KBM-7 (cell line): Measurements from ENCODE around the gene ATP2B3.

Experiments
- DNase-seq: peaks from one replicate; pipeline ENCODE4 v3.0.0-alpha.2; 2015
- in situ Hi-C: fragments of 300-500 bp; cut with MboI; formaldehyde crosslinking; loops from 2 replicates; pipeline ENCODE4 v1.14.3; 2020; ENCODE audit warnings: low sequenced_read_pairs, low pct_unique_long_range_greater_than_20kb, mixed read lengths

ATP2B3 gene

DNA sequence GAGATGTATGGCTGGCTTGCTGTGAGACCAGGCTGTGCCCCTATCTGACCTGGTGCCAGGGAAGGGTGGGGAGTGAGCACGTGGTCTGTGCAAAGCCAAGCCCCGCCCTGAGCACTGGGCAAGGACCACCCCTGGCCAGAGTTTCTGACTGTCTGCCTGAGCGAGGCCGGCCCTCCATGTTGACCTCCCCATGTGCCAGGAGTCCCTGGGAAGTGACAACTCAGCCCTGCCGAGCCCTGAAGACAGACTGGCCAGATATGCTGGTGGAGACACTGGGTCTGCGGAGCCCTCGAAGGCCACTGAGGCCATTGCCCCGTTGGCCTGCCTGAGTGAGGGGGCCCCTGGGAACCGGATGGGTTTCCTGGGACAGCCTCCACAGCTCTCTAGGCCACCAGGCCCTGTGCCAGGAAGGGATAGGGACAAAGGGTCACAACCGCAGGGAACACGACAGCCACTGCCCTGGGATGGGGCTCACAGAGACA, 29.8 kb upstream of the ATP2B3 start:
- DNase-seq: no peak
- in situ Hi-C loops: no loop called here

DNA sequence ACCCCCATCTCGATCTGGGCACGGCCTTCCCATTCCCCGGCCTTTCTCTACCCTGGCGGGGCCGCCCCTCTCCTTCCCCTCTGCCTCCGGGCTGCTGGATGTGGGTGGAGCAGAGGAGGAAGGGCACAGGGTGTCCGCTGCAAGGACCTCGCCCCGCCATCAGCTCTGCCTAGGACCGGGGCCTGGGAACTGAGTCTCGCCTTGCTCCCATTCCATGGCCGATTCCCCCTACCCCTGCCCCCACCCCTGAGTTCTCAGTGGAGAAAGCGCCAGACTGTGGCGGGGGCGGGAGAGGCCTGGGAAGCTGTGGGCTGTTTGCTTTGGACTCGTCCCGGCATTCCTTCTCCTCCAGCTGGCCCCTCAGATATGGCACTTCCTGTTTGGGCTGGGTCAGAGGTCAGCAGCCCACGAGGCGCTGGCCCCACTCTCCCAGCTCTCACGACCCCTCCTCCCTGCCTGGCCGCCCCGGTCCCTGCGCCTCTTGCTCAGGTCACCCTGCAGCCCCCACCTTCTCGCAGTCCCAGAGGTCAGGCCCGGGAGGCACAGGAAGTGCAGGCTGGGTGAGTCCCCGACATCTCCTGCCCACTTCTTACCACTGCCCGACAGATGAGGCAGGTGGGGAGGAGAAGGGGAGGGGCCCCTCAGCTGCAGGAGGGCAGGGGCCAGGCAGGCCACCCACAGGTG, 29.1 kb upstream of the ATP2B3 start:
- DNase-seq: no peak
- in situ Hi-C loops: no loop called here

GRCh38 chrX:153490217-153490930, 27.1 kb upstream of the ATP2B3 start:
- in situ Hi-C loops: no loop called here
- DNase-seq: no peak

GRCh38 chrX:153491351-153491914, 26.0 kb upstream of the ATP2B3 start:
- DNase-seq: no peak
- in situ Hi-C loops: no loop called here

- peak; percentile 19 for DNase-seq
- in situ Hi-C loops: no loop called here
Observed at GRCh38 chrX:153491918-153492317, 25.5 kb upstream of the ATP2B3 start.

- no peak for DNase-seq
- in situ Hi-C loops: no loop called here
Observed at GRCh38 chrX:153492543-153492942, 24.9 kb upstream of the ATP2B3 start.

- no peak for DNase-seq
- in situ Hi-C loops: no loop called here
Observed at GRCh38 chrX:153493085-153493484, 24.4 kb upstream of the ATP2B3 start.

- no peak for DNase-seq
- in situ Hi-C loops: no loop called here
Observed at GRCh38 chrX:153494061-153494460, 23.4 kb upstream of the ATP2B3 start.

DNA sequence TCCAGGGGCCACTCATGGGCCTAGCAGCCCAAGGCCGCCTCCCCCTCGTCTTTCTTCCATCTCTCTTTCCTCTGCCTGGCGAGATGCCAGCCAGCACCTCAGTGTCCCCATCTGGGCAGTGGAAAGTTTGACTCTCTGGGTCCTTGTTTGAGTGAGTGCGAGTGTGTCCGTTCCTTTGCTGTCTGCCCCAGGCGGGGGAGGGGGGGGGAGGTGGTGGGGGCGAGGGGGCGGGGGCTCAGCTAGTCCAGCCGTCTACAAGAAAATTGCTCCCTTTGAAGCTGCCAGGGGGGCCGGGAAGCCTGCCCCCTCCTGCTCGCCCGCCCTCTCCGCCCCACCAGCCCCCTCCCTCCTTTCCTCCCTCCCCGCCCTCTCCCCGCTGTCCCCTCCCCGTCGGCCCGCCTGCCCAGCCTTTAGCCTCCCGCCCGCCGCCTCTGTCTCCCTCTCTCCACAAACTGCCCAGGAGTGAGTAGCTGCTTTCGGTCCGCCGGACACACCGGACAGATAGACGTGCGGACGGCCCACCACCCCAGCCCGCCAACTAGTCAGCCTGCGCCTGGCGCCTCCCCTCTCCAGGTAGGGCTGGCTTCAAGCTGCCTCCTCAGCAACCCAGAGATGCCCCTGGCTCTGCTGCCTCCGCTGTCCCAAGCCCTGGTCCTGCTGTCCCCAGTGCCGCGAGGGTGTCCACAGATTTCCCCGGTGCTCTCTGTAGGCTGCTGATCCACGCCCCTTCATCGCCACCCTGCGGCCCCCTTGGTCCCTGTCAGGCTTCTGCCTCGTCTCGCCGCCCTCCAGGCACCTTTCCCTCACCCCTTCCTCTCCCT, 22.7 kb upstream of the ATP2B3 start, which contains the start of gene BGN:
TSS of gene BGN (plus strand) at position 440 of the 821 bp plus-strand sequence. CDS start 9,652 bp downstream, outside the sequence.
- DNase-seq: no peak
- in situ Hi-C loops: no loop called here

- in situ Hi-C loops: no loop called here
- no peak for DNase-seq
Observed at GRCh38 chrX:153495362-153495751, 22.1 kb upstream of the ATP2B3 start.

DNA sequence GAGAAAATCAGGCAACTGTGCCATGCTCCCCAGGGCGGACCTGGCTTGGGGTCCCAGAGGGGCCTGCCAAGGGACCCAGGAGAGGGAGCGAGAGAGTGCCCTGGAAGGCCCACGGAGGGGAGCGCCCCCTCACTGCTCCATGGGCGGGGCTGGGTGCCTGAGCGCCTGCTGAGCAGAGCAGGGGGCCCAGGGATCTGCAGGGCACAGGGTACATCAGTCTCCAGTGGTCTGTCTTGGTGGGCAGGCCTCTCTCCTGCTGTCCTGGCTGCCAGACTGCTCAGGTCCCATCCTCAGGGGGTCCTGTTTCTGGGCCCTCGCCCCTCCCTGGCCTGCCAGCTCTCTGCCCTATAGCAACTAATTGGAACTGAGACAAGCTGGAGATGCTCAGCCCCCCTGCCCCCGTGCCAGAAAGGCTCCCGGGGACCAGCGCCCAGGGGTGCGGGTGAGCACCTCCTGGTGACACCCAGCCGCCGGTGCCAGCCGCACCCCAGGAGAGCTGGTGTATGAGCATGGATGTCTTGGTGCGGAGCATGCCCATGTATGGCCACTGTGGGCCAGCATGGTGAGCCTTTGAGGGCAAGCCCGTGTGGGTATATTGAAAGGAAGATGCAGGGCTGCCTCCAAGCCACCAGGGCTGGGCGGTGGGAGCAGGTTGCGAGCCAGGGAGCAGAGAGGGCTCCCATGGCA, 21.4 kb upstream of the ATP2B3 start:
- in situ Hi-C loops: no loop called here
- no peak for DNase-seq

DNA sequence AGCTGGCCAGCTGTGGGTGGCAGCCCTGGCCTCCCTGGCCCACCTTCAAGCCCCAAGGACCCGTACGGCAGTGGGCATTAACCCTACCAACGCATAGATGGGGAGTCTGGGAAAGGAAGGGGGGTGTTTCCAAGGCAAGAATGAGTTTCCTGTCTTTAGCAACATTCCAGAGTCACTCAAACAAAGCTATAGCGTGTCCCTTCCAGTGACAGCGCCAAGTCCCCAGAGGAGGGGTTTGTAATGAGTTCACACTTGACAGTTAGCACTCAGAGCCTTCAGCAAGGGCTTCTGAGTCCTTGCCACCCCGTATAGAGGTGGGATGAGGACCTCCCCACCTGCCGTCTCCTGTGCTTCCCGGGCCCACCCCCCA, 20.9 kb upstream of the ATP2B3 start:
- in situ Hi-C loops: no loop called here
- DNase-seq: no peak

DNA sequence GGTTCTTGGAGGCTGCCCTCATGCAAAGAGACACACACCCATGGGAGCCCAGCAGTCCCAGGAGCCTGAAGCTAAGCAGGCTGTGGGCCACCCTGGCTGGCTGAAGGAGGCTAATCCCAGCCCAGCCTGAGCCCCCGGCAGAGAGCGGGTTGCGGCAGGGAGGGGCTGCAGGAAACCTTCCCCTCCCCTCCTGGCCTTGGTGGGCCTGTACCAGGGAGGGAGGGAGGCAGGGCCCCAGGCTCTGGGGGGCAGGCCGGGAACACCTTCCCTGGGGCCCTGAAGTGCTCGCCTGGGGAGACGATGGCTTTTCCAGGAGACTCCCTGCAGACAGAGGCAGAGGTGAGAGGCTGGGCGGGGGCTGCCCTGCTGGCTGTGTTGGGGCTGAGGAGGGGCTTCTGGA, 19.0 kb upstream of the ATP2B3 start:
- in situ Hi-C loops: no loop called here

GRCh38 chrX:153499341-153499740, 18.1 kb upstream of the ATP2B3 start:
- in situ Hi-C loops: no loop called here
- DNase-seq: no peak

More for the DNA sequence above, 19.0 kb upstream of the ATP2B3 start:
- DNase-seq: no peak

DNA sequence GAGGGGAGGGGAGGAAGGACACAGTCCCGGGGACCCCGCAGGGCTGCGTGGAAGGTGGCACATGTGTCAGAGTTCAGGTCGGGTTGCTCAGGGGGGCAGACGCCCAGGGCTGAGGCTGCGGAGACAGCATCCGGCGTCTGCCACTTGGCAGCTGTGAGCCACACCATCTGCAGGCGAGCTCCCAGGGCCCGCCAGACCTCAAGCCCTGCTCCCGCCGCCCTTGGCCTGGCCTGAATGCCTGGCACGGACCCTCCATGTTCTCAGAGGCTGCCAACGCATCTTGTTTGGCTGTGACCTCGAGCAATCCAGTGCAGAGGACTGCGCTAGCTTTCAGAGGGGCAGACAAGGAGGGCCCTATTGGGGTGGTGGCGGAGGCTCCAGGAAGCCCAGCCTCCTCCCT, 17.6 kb upstream of the ATP2B3 start:
- no peak for DNase-seq
- in situ Hi-C loops: no loop called here

GRCh38 chrX:153500676-153501280, 16.7 kb upstream of the ATP2B3 start:
- no peak for DNase-seq
- in situ Hi-C loops: no loop called here

DNA sequence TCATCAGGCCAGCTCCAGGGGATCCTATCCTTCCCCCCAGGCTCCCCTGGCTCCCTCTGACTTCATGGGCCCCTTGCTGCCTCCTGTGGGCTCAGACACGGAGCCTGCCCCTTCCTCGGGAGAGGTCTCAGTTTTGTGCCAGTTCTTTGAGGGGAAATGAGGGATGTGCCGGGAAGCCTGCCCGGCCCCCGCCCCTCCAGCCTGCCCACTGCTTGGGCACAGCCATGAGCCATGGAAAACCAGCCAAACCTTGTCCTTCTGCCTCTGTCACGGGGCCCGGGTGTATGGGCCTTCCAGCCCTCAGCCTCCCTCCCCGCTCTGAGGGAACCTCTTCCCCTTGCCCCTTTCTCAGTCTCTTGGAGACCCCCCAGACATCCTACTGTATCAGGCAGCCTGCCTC, 15.9 kb upstream of the ATP2B3 start:
- DNase-seq: no peak

DNA sequence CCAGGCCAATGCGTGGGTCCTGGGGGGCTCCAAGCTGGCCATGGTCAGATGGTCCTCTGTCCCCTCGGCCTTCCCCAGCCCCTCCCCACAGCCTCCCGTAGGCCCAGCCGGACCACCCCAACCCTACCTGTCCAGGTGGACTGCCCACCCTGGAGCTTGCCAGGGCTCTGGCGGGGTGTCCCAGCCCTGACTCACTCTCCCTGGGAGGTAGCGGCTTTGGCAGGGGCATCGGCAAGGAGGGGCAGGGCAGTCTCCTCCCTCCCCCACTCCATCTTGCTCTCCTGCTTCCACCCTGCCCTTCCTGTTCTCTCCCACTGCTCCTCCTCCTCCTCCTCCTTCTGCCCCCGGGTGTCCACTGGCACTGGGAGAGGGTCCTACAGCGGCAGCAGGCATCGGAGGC, 15.3 kb upstream of the ATP2B3 start:
- DNase-seq: no peak
- in situ Hi-C loops: no loop called here

More for the DNA sequence above, 15.9 kb upstream of the ATP2B3 start:
- in situ Hi-C loops: no loop called here

DNA sequence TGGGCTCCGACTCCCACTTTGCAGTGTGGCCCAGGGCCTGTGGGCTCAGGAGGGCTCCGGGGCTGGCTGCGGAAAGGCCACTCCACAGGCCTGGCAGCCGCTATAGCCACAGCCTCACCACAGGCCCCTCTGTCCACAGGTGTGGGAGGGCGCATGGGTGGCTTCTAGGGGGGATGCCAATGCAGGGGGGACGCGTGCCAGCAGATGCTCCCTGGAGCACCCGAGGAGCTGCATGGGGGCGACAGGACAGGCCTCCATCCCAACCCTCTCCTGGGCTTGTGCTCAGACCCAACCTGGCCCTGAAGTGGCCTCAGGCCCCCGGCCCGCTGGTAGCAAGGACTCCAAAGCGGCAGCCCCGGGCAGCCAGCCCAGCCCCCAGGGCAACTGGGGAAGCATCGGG, 14.6 kb upstream of the ATP2B3 start:
- in situ Hi-C loops: no loop called here
- DNase-seq: no peak
